Measurements from ENCODE around the gene JAK1. TPM values are rescaled to one million over a fixed set of nuclear protein-coding genes. Genes with fewer than 3 reads are reported as not detected.

Gene JAK1
- total and polyA plus RNA-seq, 2 of the 8 experiments (the other 6 are each of a cell fraction or from before 2014, with no cell fraction given) = 7.8 to 24.5 TPM

GRCh38 chr1:64873576-64873975, 92.8 kb downstream of the JAK1 start:
- no peak overlapping the region for H4K91ac ChIP-seq (replicated peaks; ENCODE audit: insufficient read length, low read length)
- no peak for FAIRE-seq
- POLR2A ChIA-PET (ENCODE audit: partially characterized antibody) = no interaction called here
- TF ChIP-seq YY1 (IDR thresholded peaks at IDR 0.05; ENCODE audit: low read depth, low read length) (no peak), KDM1A (IDR thresholded peaks at IDR 0.05; ENCODE audit: borderline replicate concordance, low read length) (no peak), RBBP5 (IDR thresholded peaks at IDR 0.05; ENCODE audit: borderline replicate concordance, low read depth, low read length) (no peak), TBP (IDR thresholded peaks at IDR 0.05; ENCODE audit: low read depth, low read length) (no peak), POU5F1 (IDR thresholded peaks at IDR 0.05; ENCODE audit: low read depth, low read length) (no peak), CHD1 (IDR thresholded peaks at IDR 0.05; ENCODE audit: low read depth, low read length) (no peak), RXRA (IDR thresholded peaks at IDR 0.05; ENCODE audit: insufficient read depth, low read depth, low read length) (no peak), CHD2 (IDR thresholded peaks at IDR 0.05; ENCODE audit: low read length) (no peak), NRF1 (IDR thresholded peaks at IDR 0.05; ENCODE audit: low read depth, low read length) (no peak), GTF2F1 (IDR thresholded peaks at IDR 0.05; ENCODE audit: borderline replicate concordance, low read depth, low read length) (no peak), MAX (IDR thresholded peaks at IDR 0.05) (no peak), CREB1 (IDR thresholded peaks at IDR 0.05) (no peak), RAD21 (IDR thresholded peaks at IDR 0.05 in 1 of 2, conservative IDR thresholded peaks at IDR 0.05 in 1 of 2; ENCODE audit: low read depth in 2 of 2, low read length in 2 of 2) (no peak), EP300 (IDR thresholded peaks at IDR 0.05; ENCODE audit: borderline replicate concordance in 1 of 2, low read depth in 2 of 2, low read length in 2 of 2) (no peak), CTBP2 (IDR thresholded peaks at IDR 0.05; ENCODE audit: borderline replicate concordance, insufficient read depth, insufficient read length, low read length) (no peak)

More at GRCh38 chr1:64873576-64873975, 92.8 kb downstream of the JAK1 start:
- Histone ChIP-seq H3K4me3 (ENCODE audit: extremely low read depth in 1 of 4, insufficient read depth in 2 of 4, low read depth in 3 of 4, low read length in 4 of 4) (no peak overlapping the region), H3K9ac (replicated peaks in 1 of 4; ENCODE audit: extremely low read depth in 1 of 4, low read depth in 3 of 4, low read length in 3 of 4) (no peak overlapping the region), H3K14ac (ENCODE audit: insufficient read length) (no peak overlapping the region), H4K8ac (ENCODE audit: extremely low read depth, insufficient read depth, low read length) (no peak overlapping the region), H2BK12ac (ENCODE audit: low read depth, low read length) (no peak overlapping the region), H3K4me1 (replicated peaks in 1 of 4; ENCODE audit: control insufficient read depth in 3 of 4, insufficient read depth in 4 of 4, low read length in 3 of 4) (peaks cover 0 to 3% (median 1%) of the 10 kb centered on the region in 4 experiments; a peak in 2 of 7 replicates), H3K36me3 (ENCODE audit: control insufficient read depth in 2 of 4, insufficient read depth in 4 of 4, low read length in 3 of 4) (no peaks in the 10 kb centered on the region; a peak in 1 of 8 replicates), H3K56ac (replicated peaks; ENCODE audit: insufficient read length, low read depth, low read length) (no peak overlapping the region), H3K23me2 (ENCODE audit: low read depth, low read length) (no peaks in the 10 kb centered on the region), H2BK20ac (ENCODE audit: low read length) (no peak overlapping the region), H2BK15ac (ENCODE audit: low read length) (no peak overlapping the region), H2BK5ac (ENCODE audit: low read depth, low read length) (no peak overlapping the region), H3K23ac (ENCODE audit: insufficient read length) (no peak overlapping the region), H3K27ac (ENCODE audit: low read depth, low read length) (no peak overlapping the region), H2AFZ (ENCODE audit: low read length) (no peak overlapping the region), H3K27me3 (replicated peaks in 1 of 4; ENCODE audit: control insufficient read depth in 3 of 4, extremely low read depth in 1 of 4, insufficient read depth in 3 of 4, low read length in 3 of 4) (no peaks in the 10 kb centered on the region), H2AK5ac (ENCODE audit: low read depth, low read length) (no peak overlapping the region), H3K4me2 (ENCODE audit: insufficient read depth in 1 of 2, low read depth in 2 of 2, low read length in 2 of 2) (no peak overlapping the region), H4K5ac (ENCODE audit: insufficient read length, low read depth, low read length) (no peak overlapping the region), H4K20me1 (replicated peaks in 1 of 2; ENCODE audit: control insufficient read depth in 1 of 2, insufficient read depth in 2 of 2, low read length in 2 of 2) (no peaks in the 10 kb centered on the region), H3K18ac (ENCODE audit: extremely low read depth, low read length) (no peak overlapping the region), H3K79me1 (ENCODE audit: low read depth, low read length) (no peaks in the 10 kb centered on the region), H3K79me2 (ENCODE audit: control insufficient read depth in 1 of 2, insufficient read depth in 2 of 2, low read length in 2 of 2) (no peaks in the 10 kb centered on the region), H2BK120ac (replicated peaks; ENCODE audit: low read depth, low read length) (no peak overlapping the region), H3K4ac (replicated peaks; ENCODE audit: insufficient read length, low read depth, low read length) (no peak overlapping the region), H3K9me3 (ENCODE audit: insufficient read depth in 2 of 2, low read depth in 1 of 2, low read length in 1 of 2) (no peaks in the 10 kb centered on the region)
- CTCF ChIA-PET (ENCODE audit: partially characterized antibody) = interaction anchor here (1.0 kb wide), 1 partner anchor 9 kb away, joined by 3 read pairs; no protein-coding TSS in a partner anchor
- 93% methylated on average over 9 of the region's 9 CpGs; no CpG with 5 or more reads in 1 of the 2 experiments for WGBS, 2 experiments (ENCODE audit: extremely low coverage in 1 of 2, insufficient coverage in 1 of 2, insufficient read length in 1 of 2, insufficient replicate concordance in 2 of 2, low coverage in 1 of 2, low lambda C conversion rate in 2 of 2, missing lambda C conversion rate in 1 of 2)
- no peak for DNase-seq (ENCODE audit: low read depth in 1 of 2, low spot score in 2 of 2)

Data from H1 (cell line).